ENCODE results near the gene KRT82.
"Not testable (repeated sequence)": the region's sequence is repeated elsewhere in the genome, so short reads cannot be mapped to it uniquely, and the experiment has no call there.

KRT82 gene

DNA sequence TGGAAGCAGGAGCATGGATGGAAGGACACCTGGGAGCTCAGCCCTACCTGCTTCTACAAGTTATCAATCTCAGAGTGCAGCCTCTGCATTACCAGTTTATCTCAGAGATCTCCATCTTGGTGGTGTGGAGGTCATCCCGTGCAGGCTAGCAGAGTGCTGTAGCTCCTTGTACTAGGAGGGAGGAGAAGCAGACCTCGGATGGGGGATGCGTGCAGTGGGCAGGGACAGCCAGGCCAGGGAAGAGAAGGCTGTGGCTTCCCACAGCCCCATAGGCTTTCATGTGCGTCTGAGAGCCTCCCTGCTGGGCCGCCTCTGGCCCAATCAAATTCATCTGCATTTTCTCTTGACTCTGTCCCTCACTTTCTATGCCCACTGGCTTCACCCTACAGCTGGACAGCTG lies 8.8 kb upstream of the KRT82 start:
- in situ Hi-C loops (cut with HindIII; ENCODE audit: low pct_unique_long_range_greater_than_20kb, low sequenced_read_pairs) = no loop called here
- no peak for TF ChIP-seq JUND (IDR thresholded peaks at IDR 0.05; ENCODE audit: low read depth)
- DNase-seq (ENCODE audit: low read depth in 1 of 2, low spot score in 1 of 2) = no peak

DNA sequence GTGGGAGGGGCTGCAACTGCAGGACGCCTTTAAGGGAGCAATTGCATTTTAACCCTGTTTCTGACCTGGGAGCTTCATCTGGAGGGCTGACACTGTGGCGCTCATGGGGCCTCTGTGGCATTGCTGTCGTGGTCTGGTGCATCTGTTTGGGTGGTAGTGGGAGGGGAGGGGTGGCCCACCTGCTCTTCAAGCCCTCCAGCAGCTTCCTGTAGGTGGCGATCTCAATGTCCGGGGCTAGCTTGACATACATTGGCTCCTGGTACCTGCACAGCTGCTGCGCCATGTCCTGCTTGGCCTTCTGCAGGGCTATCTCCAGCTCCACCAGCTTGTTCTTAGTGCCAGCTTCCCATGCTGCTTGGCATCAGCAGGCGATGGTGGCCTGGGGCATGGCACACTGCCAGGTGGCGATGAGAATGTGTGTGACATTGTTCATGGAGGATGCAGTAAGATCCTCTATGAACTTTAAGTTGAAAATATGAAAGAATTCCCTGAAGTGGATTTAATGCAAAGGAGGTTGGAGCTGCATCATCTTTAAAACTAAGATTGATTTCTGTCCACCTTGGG lies 7.7 kb upstream of the KRT82 start:
- TF ChIP-seq JUND (IDR thresholded peaks at IDR 0.05; ENCODE audit: low read depth) = no peak
- DNase-seq (ENCODE audit: low read depth in 1 of 2, low spot score in 1 of 2) = no peak
- in situ Hi-C loops (cut with HindIII; ENCODE audit: low pct_unique_long_range_greater_than_20kb, low sequenced_read_pairs) = no loop called here

- in situ Hi-C loops (cut with HindIII; ENCODE audit: low pct_unique_long_range_greater_than_20kb, low sequenced_read_pairs) = no loop called here
- TF ChIP-seq JUND (IDR thresholded peaks at IDR 0.05; ENCODE audit: low read depth) = no peak
- no peak for DNase-seq (ENCODE audit: low read depth in 1 of 2, low spot score in 1 of 2)
Measured at GRCh38 chr12:52413202-52413601, 7.1 kb upstream of the KRT82 start.

- no peak for DNase-seq (ENCODE audit: low read depth in 1 of 2, low spot score in 1 of 2)
- TF ChIP-seq JUND (IDR thresholded peaks at IDR 0.05; ENCODE audit: low read depth) = no peak
- in situ Hi-C loops (cut with HindIII; ENCODE audit: low pct_unique_long_range_greater_than_20kb, low sequenced_read_pairs) = no loop called here
Measured at GRCh38 chr12:52411815-52412214, 5.7 kb upstream of the KRT82 start.

GRCh38 chr12:52410589-52411248 lies 4.6 kb upstream of the KRT82 start:
- DNase-seq (ENCODE audit: low read depth in 1 of 2, low spot score in 1 of 2); in situ Hi-C loops (cut with HindIII; ENCODE audit: low pct_unique_long_range_greater_than_20kb, low sequenced_read_pairs): not testable (repeated sequence)

DNA sequence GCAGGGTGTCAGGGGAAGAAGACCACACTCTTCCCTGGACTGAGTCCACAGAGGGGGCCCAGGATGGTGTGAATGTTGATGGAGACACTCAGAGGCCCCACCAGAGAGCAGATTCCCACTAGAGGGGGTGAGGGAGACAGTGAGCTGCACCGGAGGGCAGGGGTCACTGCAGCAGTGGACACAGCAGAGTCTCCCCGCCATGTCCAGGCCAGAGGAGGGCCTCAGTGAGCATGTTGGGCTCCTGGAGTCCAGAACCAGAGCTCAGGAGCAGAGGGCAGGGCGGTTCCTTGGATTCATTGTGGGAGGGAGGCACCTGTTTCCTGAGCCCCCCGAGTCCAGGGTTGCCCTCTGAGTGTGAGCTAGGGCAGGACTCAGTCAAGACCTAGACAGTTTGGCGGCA lies 1.8 kb upstream of the KRT82 start:
- no peak for DNase-seq (ENCODE audit: low read depth in 1 of 2, low spot score in 1 of 2)
- no peak for TF ChIP-seq JUND (IDR thresholded peaks at IDR 0.05; ENCODE audit: low read depth)
- in situ Hi-C loops (cut with HindIII; ENCODE audit: low pct_unique_long_range_greater_than_20kb, low sequenced_read_pairs) = no loop called here

- no peak for TF ChIP-seq JUND (IDR thresholded peaks at IDR 0.05; ENCODE audit: low read depth)
- in situ Hi-C loops (cut with HindIII; ENCODE audit: low pct_unique_long_range_greater_than_20kb, low sequenced_read_pairs) = no loop called here
- DNase-seq (ENCODE audit: low read depth in 1 of 2, low spot score in 1 of 2) = no peak
Measured at GRCh38 chr12:52404951-52405350, 1.2 kb downstream of the KRT82 start.

DNA sequence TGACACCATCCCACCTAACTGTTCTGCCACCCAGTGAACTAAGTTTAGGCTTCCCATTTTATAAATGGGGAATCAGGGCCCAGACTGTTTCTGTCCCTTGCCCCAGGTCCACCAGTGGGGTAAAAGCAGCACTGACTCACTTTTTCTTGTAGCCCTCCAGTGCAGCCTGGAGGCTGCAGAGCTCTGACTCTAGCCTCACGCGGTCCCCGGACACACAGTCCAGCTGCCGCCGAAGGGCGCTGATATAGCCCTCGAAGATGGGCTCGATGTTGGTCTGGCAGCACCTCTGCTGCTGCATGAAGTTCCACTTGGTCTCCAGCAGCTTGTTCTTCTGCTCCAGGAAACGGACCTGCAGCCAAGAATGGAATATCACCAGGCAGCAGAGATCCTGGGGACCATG lies 2.6 kb downstream of the KRT82 start:
- in situ Hi-C loops (cut with HindIII; ENCODE audit: low pct_unique_long_range_greater_than_20kb, low sequenced_read_pairs) = no loop called here
- no peak for TF ChIP-seq JUND (IDR thresholded peaks at IDR 0.05; ENCODE audit: low read depth)

GRCh38 chr12:52402873-52403540 lies 3.1 kb downstream of the KRT82 start:
- TF ChIP-seq JUND (IDR thresholded peaks at IDR 0.05; ENCODE audit: low read depth) = no peak
- in situ Hi-C loops (cut with HindIII; ENCODE audit: low pct_unique_long_range_greater_than_20kb, low sequenced_read_pairs) = no loop called here
- DNase-seq (ENCODE audit: low read depth in 1 of 2, low spot score in 1 of 2) = no peak

More for the DNA sequence above, 2.6 kb downstream of the KRT82 start:
- no peak for DNase-seq (ENCODE audit: low read depth in 1 of 2, low spot score in 1 of 2)

GRCh38 chr12:52402377-52402776 lies 3.8 kb downstream of the KRT82 start:
- TF ChIP-seq JUND (IDR thresholded peaks at IDR 0.05; ENCODE audit: low read depth) = no peak
- in situ Hi-C loops (cut with HindIII; ENCODE audit: low pct_unique_long_range_greater_than_20kb, low sequenced_read_pairs) = no loop called here
- DNase-seq (ENCODE audit: low read depth in 1 of 2, low spot score in 1 of 2) = no peak

GRCh38 chr12:52401926-52402325 lies 4.2 kb downstream of the KRT82 start:
- no peak for DNase-seq (ENCODE audit: low read depth in 1 of 2, low spot score in 1 of 2)
- no peak for TF ChIP-seq JUND (IDR thresholded peaks at IDR 0.05; ENCODE audit: low read depth)
- in situ Hi-C loops (cut with HindIII; ENCODE audit: low pct_unique_long_range_greater_than_20kb, low sequenced_read_pairs) = no loop called here

DNA sequence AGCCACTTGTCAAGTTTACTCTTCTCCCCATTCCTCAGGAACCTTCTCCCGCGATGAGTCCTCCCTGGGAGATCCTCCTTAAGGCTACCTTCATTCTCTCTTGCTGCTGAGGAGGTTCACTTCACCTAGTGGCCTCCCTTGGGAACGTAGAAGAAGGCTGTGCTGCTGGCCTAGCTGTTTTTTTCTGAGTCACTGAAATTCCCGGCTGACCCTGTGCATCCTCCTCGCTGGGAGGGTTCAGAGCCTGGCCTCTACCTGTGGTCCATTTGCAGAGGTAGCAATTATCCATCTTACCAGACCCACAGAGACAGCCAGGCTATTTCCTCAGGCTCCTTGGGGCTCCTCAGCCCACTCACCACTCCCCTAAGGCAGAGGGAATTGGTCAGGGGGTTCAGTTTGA lies 4.6 kb downstream of the KRT82 start:
- DNase-seq (ENCODE audit: low read depth in 1 of 2, low spot score in 1 of 2) = no peak
- TF ChIP-seq JUND (IDR thresholded peaks at IDR 0.05; ENCODE audit: low read depth) = no peak
- in situ Hi-C loops (cut with HindIII; ENCODE audit: low pct_unique_long_range_greater_than_20kb, low sequenced_read_pairs) = no loop called here

GRCh38 chr12:52400906-52401305 lies 5.2 kb downstream of the KRT82 start:
- in situ Hi-C loops (cut with HindIII; ENCODE audit: low pct_unique_long_range_greater_than_20kb, low sequenced_read_pairs) = no loop called here
- TF ChIP-seq JUND (IDR thresholded peaks at IDR 0.05; ENCODE audit: low read depth) = no peak
- no peak for DNase-seq (ENCODE audit: low read depth in 1 of 2, low spot score in 1 of 2)
